GM21825 (cell line): Measurements from ENCODE around the gene FLOT1.

Experiments used
- ATAC-seq: cut with Tn5 transposase; IDR thresholded peaks from one replicate; pipeline ENCODE4 v1.9.1; 2021; ENCODE audit warnings: mild to moderate bottlenecking, moderate library complexity; ENCODE audit not compliant: unreplicated experiment

FLOT1 gene

GRCh38 chr6:30683183-30683979 is 59.1 kb downstream of the FLOT1 start:
- no peak for ATAC-seq

DNA sequence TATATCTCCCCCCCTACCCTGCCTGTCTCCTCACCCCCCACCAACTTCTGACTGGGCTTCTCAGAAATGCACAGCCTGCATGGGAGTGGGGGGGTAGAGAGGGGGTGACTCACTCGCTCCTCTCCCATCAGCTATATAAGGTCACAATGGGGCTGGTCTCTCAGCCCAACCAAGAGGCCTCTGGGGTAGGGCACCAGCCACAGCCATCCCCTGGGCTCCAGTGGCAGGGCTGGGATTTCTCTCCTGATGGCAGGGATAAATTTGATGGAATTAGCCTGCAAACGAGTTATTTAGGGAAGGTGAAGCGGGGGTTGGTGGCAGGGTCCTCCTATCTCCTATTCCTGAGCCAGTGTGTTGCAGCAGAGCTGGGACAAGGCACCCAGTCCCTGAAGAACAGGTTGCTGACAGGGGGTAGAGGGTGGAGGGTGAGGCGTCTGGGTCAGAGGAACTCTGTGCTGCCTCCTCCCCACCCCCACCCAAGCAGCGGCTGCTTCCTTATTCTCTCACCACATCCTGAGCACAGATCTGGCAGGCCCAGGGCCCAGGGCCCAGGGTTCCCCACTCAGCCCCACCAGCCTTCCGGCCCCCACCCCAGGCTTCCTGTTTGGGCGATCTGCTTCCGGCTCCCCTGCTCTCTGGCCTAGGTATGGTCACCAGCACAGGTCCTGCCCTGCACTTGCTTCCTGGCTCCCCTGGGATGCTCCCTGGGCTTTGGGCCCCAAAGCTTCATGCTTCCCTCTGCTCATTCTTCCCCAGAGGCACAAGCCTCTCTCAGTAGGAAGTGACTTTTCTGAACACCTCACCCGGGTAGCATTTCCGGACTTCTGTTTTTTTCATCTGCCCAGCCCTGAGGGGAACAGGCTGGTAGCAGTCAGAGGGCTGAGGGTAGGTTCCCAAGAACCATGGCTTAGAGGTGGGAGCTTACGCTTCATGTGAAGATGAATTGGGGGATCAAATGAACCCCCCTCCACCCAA is 60.1 kb downstream of the FLOT1 start:
- peak; percentile 37 for ATAC-seq

- no peak for ATAC-seq
Observed at GRCh38 chr6:30681766-30682142, 60.7 kb downstream of the FLOT1 start.

DNA sequence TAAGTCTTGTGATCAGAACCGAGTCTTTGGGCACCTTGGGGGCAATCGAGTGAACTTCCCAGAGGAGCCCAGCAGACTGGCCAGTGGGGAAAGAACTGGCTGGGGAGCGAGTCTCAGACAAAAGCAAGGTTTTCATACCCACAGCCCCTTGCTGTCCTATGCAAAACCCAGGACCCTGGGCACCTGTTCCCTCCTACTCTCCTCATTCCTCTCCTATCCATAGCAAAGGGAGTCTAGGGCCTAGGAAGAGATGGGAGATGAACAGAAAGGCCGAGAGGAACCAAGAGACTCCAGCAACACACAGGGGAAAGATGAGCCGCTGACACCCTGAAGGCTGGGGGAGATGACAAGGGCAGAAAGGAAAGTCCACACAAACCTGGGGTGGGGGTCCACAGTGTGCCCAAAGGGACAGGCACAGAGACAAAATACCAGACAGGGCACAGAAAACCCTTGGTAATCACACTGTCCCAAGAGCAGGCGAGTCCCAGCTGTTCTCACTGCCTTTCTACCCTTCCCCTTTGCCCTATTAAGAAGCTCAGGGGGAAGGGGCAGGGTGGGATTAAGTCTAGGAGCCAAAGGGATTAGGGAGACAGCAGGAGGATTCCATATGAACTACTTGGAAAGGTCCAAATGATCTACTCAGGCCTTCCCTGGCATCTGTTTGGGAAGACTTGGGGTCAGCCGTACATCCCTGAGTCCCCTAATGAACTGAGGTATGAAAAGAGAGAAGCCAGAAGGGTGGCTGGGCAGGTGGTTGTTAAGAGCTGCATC is 62.5 kb downstream of the FLOT1 start:
- no peak for ATAC-seq

DNA sequence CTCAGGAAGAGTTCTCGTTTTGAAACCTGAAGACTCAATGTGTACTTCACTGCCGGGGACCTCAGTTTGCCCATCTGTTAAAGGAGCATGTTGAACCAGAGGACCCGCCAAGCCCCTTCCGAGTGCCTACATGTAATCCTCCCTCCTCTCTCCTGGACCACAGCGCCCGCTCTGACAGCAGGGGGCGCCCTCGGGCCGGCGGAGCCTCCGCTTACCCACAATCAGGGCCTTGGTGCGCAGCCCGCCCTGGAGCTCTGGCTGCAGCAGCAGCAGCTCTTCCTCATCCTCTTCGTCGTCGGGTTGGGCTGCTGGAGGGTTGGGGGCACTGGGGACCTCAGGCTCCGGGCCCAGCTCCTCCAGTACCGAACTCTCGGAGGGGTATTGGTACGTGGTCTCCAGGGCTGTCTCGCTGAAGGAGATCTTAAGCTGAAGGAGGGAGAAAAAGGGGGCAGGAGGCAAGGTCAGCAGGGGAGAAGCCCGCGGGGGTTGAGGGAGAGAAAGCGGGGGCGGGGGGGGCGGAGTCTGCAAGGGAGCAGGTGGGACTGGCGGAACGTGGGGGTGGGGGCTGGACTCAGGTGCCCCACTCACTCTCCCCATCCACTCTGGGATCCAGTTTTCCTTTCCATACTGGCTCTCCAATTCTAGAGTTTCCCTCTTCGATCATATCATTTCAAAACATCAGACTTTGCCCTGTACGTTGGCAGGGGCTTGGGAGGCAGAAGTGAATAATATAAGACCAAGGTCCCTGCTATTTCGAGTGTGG is 63.3 kb downstream of the FLOT1 start:
- peak; percentile 36 for ATAC-seq
